Measurements from ENCODE around the gene MYO1A.

The MYO1A gene

GRCh38 chr12:57049890-57050289 is at the start of gene MYO1A:
MYO1A (minus strand) TSS chr12:57050129; CDS start chr12:57048323, 1,806 bp downstream.
- DNase-seq = no peak

- no peak for DNase-seq
Observed at GRCh38 chr12:57099047-57099714, 49.3 kb upstream of the MYO1A start.

GRCh38 chr12:57098546-57098945 is 48.6 kb upstream of the MYO1A start:
- no peak for DNase-seq

- DNase-seq = no peak
Observed at GRCh38 chr12:57097554-57097835, 47.6 kb upstream of the MYO1A start.

DNA sequence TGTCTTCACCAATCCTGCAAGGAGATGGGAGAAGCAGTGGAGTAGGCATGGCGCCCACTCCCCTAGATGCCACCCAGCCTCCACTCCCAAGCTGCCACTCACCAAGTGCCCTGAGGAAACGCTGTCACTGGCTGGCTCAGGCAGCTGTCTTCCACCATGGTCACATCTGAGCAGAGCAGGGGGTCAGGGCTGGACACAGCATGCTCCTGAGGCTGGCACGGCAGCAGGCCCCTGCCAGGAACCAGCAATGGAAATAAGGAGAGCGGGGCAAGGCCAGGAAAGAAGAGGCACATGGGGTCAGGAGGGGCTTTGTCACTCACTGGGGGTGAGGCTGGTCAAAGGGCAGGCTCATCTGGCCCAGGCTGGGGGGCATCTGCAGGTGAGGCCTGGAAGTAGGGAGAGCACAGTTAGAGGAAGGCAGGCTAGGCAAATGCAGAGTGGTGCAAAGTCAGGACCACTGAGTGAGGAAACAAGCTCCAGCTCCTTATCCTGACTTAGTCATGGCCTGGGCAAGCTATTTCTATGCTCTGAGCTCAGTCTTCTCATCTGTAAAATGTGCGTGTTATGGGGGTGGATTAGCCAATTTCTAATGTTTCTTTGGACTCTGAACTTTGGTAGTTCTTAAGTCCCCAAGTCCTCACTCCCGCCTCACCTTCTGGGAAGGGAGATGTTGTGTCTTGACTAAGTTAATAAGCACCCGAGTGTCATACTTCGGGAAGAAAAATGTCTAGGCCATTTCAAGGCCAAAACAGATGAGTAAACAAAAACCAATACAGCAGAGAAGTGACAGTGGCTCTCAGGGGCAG is 47.0 kb upstream of the MYO1A start:
- no peak for DNase-seq

GRCh38 chr12:57096099-57096572 is 46.2 kb upstream of the MYO1A start:
- DNase-seq = peak; percentile 53

DNA sequence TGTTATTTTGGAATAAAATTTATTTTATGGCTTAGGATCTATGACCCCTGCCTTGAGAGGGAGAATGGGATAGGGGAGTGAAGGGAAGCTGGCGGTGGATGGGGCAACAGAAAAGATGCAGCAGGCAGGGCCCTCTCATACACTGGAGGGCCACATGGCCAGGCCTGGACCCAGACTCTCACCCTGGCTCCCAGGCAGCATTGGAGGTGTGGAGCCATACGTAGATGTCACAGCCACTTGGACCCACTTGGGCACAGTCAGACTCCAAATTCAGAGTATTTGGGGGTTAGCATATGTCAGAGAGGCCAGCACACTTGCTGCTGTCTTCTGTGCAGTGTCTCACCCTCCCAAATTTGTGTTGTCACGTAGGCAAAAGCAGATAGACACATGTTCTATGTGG is 45.5 kb upstream of the MYO1A start:
- DNase-seq = no peak

DNA sequence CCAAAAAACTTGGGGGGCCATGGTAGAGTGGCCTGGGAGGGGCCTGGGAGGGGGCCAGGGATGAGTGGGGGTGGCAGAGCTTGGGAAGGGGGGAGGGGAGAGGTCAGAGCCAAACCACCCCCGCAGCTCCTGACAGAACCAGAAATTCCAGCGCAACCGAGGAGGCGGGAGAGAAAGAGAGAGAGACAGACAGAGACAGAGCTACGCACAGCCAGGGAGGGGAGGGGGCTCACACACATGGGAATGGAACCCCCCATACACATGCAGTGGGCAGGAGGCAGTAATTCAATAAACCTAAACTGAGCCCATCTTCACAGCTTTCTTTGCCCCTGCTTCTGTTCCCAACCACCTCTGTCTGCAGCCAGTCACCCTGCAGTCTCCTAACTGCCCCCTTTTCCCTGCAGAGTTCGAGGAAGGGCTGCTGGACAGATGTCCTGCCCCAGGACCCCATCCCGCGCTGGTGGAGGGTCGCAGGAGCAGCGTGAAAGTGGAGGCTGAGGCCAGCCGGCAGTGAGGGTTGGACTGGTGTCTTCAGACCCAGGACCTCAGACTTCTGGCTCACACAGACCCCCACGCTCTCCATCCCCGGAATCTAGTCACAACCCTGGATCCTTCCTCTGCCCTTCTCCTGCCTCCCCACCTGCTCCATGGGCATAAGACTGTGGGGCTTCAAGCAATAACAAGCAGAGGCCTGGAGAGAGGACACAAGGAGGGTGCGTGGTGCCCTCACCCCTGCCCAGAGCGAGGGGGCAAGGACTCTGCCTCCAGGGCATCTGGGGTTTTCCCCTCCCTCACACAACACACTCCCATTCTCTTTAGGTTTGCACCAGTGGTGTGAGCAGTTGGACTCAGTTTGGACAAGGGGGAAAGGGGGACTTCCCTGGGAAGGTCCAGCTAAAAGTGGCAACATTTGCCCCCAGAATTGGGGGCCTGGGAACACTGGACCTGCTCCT is 44.6 kb upstream of the MYO1A start:
- DNase-seq = no peak

GRCh38 chr12:57093415-57094207 is 43.7 kb upstream of the MYO1A start:
- DNase-seq = peak; percentile 66

- DNase-seq = no peak
Observed at GRCh38 chr12:57092876-57093414, 43.0 kb upstream of the MYO1A start.

- no peak for DNase-seq
Observed at GRCh38 chr12:57092529-57092862, 42.6 kb upstream of the MYO1A start.

- DNase-seq = no peak
Observed at GRCh38 chr12:57091638-57092528, 42.0 kb upstream of the MYO1A start.

- no peak for DNase-seq
Observed at GRCh38 chr12:57090924-57091637, 41.2 kb upstream of the MYO1A start.

DNA sequence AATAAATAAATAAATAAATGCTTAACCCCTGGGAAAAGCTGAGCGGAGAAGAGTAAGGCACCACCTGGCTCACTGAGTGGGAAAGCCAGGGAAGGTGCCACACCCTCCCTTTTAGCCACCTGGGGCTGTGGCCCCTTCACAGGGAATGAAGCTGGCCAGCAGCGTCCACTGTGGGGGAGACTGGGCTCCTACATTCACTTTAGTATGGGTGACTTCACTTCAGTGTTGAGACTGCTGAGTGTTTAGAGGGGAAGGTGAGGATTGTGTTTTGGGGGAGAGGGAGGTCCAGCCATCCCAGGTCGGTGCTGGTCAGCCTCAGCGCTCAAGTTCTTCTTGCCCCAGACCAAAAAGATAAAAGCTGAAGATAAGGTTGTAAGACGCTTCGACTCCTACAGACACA is 40.6 kb upstream of the MYO1A start:
- DNase-seq = no peak

GRCh38 chr12:57089271-57090245 is 39.6 kb upstream of the MYO1A start:
- DNase-seq = peak; percentile 85

- peak; percentile 96 for DNase-seq
Observed at GRCh38 chr12:57088354-57089270, 38.7 kb upstream of the MYO1A start, which contains the start of gene NAB2. NAB2 (plus strand) TSS chr12:57089114; CDS start chr12:57089272, 158 bp downstream.

GRCh38 chr12:57087691-57088353 is 37.9 kb upstream of the MYO1A start:
- DNase-seq = peak; percentile 95
